Astrocyte (in vitro differentiated cells and primary cell): ENCODE data around the gene PDHA1.

Experiments
- CTCF ChIP-seq: IDR thresholded peaks from 2 replicates; pipeline ENCODE4 v1.5.1; 2011; ENCODE audit warnings: low read depth, mild to moderate bottlenecking, inconsistent platforms, low read length, moderate library complexity; ENCODE audit not compliant: insufficient read depth
- EZH2 ChIP-seq: IDR thresholded peaks from 2 replicates; pipeline ENCODE4 v1.6.1; 2012; ENCODE audit warnings: mild to moderate bottlenecking, low read length, inconsistent platforms; ENCODE audit not compliant: insufficient read depth

- TF ChIP-seq CTCF (no peak), EZH2 (no peak)
These were observed 11.9 kb upstream of the PDHA1 start for GRCh38 chrX:19331831-19332230.
